Astrocyte (in vitro differentiated cells and primary cell): ENCODE results near the gene ACTG1.

Source experiments
- EZH2 ChIP-seq: IDR thresholded peaks from 2 replicates; pipeline ENCODE4 v1.6.1; 2012; ENCODE audit warnings: mild to moderate bottlenecking, low read length, inconsistent platforms; ENCODE audit not compliant: insufficient read depth
- TF ChIP-seq, protein P1 (sequence below): IDR thresholded peaks from 2 replicates; pipeline ENCODE4 v1.5.1; 2011; ENCODE audit warnings: low read depth, mild to moderate bottlenecking, inconsistent platforms, low read length, moderate library complexity; ENCODE audit not compliant: insufficient read depth

- TF ChIP-seq, protein P1, sequence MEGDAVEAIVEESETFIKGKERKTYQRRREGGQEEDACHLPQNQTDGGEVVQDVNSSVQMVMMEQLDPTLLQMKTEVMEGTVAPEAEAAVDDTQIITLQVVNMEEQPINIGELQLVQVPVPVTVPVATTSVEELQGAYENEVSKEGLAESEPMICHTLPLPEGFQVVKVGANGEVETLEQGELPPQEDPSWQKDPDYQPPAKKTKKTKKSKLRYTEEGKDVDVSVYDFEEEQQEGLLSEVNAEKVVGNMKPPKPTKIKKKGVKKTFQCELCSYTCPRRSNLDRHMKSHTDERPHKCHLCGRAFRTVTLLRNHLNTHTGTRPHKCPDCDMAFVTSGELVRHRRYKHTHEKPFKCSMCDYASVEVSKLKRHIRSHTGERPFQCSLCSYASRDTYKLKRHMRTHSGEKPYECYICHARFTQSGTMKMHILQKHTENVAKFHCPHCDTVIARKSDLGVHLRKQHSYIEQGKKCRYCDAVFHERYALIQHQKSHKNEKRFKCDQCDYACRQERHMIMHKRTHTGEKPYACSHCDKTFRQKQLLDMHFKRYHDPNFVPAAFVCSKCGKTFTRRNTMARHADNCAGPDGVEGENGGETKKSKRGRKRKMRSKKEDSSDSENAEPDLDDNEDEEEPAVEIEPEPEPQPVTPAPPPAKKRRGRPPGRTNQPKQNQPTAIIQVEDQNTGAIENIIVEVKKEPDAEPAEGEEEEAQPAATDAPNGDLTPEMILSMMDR: no peak
- no peak for TF ChIP-seq EZH2
Observed at GRCh38 chr17:81524039-81524864, 11.7 kb upstream of the ACTG1 start.
